B cell (primary cell): ENCODE measurements around the gene RABL3. TPM values are rescaled to one million over a fixed set of nuclear protein-coding genes. Genes with fewer than 3 reads are reported as not detected.

Source experiments
- ATAC-seq: fragments of 200-7000 bp; cut with Tn5 transposase; one replicate; pipeline ENCODE4 v1.10.0; 2021; ENCODE audit warnings: low read depth, mild to moderate bottlenecking, moderate number of reproducible peaks, moderate library complexity
- CTCF ChIA-PET: fragments of 350-600 bp; sonication (Branson Sonifier 250); formaldehyde crosslinking; loops from one replicate; lab custom pipeline; 2021; ENCODE audit warnings: antibody characterized with exemption, inconsistent platforms; lab: Charles Lee
- POLR2A ChIA-PET: fragments of 350-600 bp; sonication (Branson Sonifier 250); formaldehyde crosslinking; loops from one replicate; lab custom pipeline; 2021; ENCODE audit warnings: antibody characterized with exemption; lab: Charles Lee
- DNase-seq: peaks from one replicate; pipeline ENCODE4 v3.0.0; 2013
- H2AFZ ChIP-seq: 2 replicates; pipeline ENCODE4 v1.6.1; 2012; ENCODE audit warnings: mild to moderate bottlenecking, low read depth, low read length; ENCODE audit not compliant: insufficient read depth, poor library complexity, severe bottlenecking
- H3K27ac ChIP-seq, 2 donors: 1 replicate in 1 of 2; 2 replicates in 1 of 2; pipeline ENCODE4 v1.5.1; 2012 to 2013; ENCODE audit warnings: low read length in 2 of 2, mild to moderate bottlenecking in 2 of 2, moderate library complexity in 1 of 2
- H3K27me3 ChIP-seq, 4 experiments: fragments of 200-600 bp in 1 of 4; sonication (generic) in 1 of 4; replicated peaks in 1 of 4; 1 replicate in 2 of 4; 2 replicates in 2 of 4; pipeline versions ENCODE4 v1.6.1 to v1.7.0; 2013 to 2016; ENCODE audit warnings: low read length in 3 of 4, mild to moderate bottlenecking in 2 of 4, mixed read lengths in 1 of 4, moderate library complexity in 1 of 4; ENCODE audit not compliant: insufficient read depth in 4 of 4, control insufficient read depth in 3 of 4; ENCODE audit errors: control extremely low read depth in 1 of 4
- H3K36me3 ChIP-seq, 2 experiments: replicated peaks in 1 of 2; 1 replicate in 1 of 2; 2 replicates in 1 of 2; pipeline versions ENCODE4 v1.6.1 to v1.7.1; 2013; ENCODE audit warnings: low read length in 1 of 2; ENCODE audit not compliant: insufficient read depth in 2 of 2, control insufficient read depth in 1 of 2; ENCODE audit errors: control extremely low read depth in 1 of 2, extremely low read depth in 1 of 2
- H3K4me1 ChIP-seq, 2 donors: fragments of 200-600 bp in 1 of 2; sonication (generic) in 1 of 2; 1 replicate in 1 of 2; 2 replicates in 1 of 2; pipeline versions ENCODE4 v1.5.1 to v1.6.1; 2013 to 2017; ENCODE audit warnings: low read length in 2 of 2; ENCODE audit not compliant: control insufficient read depth in 2 of 2, insufficient read depth in 2 of 2
- H3K4me2 ChIP-seq: replicated peaks from 2 replicates; pipeline ENCODE3; 2012; ENCODE audit warnings: mild to moderate bottlenecking, low read depth, low read length; ENCODE audit not compliant: poor library complexity, severe bottlenecking
- H3K4me3 ChIP-seq, 5 experiments: fragments of 200-600 bp in 1 of 5; sonication (generic) in 1 of 5; 1 replicate in 3 of 5; 2 replicates in 2 of 5; pipeline versions ENCODE4 v1.5.1 to v1.7.0; 2011 to 2016; ENCODE audit warnings: low read length in 4 of 5, mild to moderate bottlenecking in 4 of 5, low read depth in 2 of 5, control low read depth in 1 of 5, moderate library complexity in 1 of 5; ENCODE audit not compliant: insufficient read depth in 1 of 5; ENCODE audit errors: control extremely low read depth in 1 of 5, extremely low read depth in 1 of 5
- H3K79me2 ChIP-seq: fragments of 200-600 bp; sonication (generic); one replicate; pipeline ENCODE4 v1.6.0; 2016; ENCODE audit warnings: low read length; ENCODE audit not compliant: control insufficient read depth, insufficient read depth
- H3K9ac ChIP-seq: fragments of 200-600 bp; sonication (generic); 2 replicates; pipeline ENCODE4 v1.6.1; 2017; ENCODE audit warnings: mild to moderate bottlenecking, low read length, moderate library complexity
- H3K9me3 ChIP-seq, 3 donors: one replicate each; pipeline versions ENCODE4 v1.6.1 to v1.7.1; 2013; ENCODE audit warnings: low read length in 2 of 3; ENCODE audit not compliant: control insufficient read depth in 2 of 3, insufficient read depth in 1 of 3; ENCODE audit errors: control extremely low read depth in 1 of 3
- H4K20me1 ChIP-seq: 2 replicates; pipeline ENCODE4 v1.6.0; 2012; ENCODE audit warnings: mild to moderate bottlenecking, low read length; ENCODE audit not compliant: insufficient read depth, control insufficient read depth, poor library complexity, severe bottlenecking
- H3K27ac Mint-ChIP-seq: one replicate; pipeline ENCODE4 v1.8.0; 2021; ENCODE audit warnings: mixed read lengths
- H3K27me3 Mint-ChIP-seq: one replicate; pipeline ENCODE4 v1.8.0; 2021; ENCODE audit warnings: mixed read lengths
- H3K4me1 Mint-ChIP-seq: one replicate; pipeline ENCODE4 v1.8.0; 2021; ENCODE audit warnings: mixed read lengths
- H3K4me3 Mint-ChIP-seq: one replicate; pipeline ENCODE4 v1.8.0; 2021; ENCODE audit warnings: mixed read lengths
- H3K9me3 Mint-ChIP-seq: one replicate; pipeline ENCODE4 v1.8.0; 2022; ENCODE audit warnings: mixed read lengths; ENCODE audit not compliant: insufficient read depth
- EZH2 ChIP-seq: IDR thresholded peaks from 2 replicates; pipeline ENCODE4 v1.6.1; 2012; ENCODE audit warnings: borderline replicate concordance, low read depth, mild to moderate bottlenecking, moderate library complexity, low read length; ENCODE audit not compliant: insufficient read depth, poor library complexity, severe bottlenecking
- WGBS: methylation state at CpG from one replicate; pipeline ENCODE4 v1.1.5; 2013; ENCODE audit warnings: missing lambda C conversion rate; ENCODE audit not compliant: insufficient coverage; 5-methylcytosine and 5-hydroxymethylcytosine counted together
- intact Hi-C: fragments of 100-400 bp; cut with micrococcal nuclease; formaldehyde crosslinking; loops from one replicate; pipeline ENCODE4 v1.10.0; 2022
- polyA plus RNA-seq: library from polyadenylated mRNA; depleted of rRNA; stranded (reverse); fragments of >200 nt; gene quantifications from 2 replicates; pipeline ENCODE4 v1.2.3, GENCODE V29; 2012
- total RNA-seq, 2 donors: library from RNA; stranded (reverse); fragments of 120-200 nt in 1 of 2; gene quantifications; 1 replicate in 1 of 2; 2 replicates in 1 of 2; pipeline versions ENCODE4 v1.2.3 to v1.2.4, GENCODE V29; 2013 to 2022
- TF ChIP-seq, protein P1 (sequence below): fragments of 200-600 bp; IDR thresholded peaks from one replicate; pipeline ENCODE4 v1.8.0; 2022; ENCODE audit warnings: antibody characterized with exemption, mild to moderate bottlenecking

Gene RABL3
- total and polyA plus RNA-seq, 2 donors (not counting 1 experiment from before 2014, with no cell fraction given): 2.5 to 18.8 TPM

GRCh38 chr3:120652896-120653545, 89.3 kb downstream of the RABL3 start:
- POLR2A ChIA-PET: no interaction called here
- H3K4me1 Mint-ChIP-seq: no peaks in the 10 kb centered on the region

GRCh38 chr3:120652281-120652680, 90.0 kb downstream of the RABL3 start:
- no peaks in the 10 kb centered on the region for H4K20me1 ChIP-seq
- H3K36me3 ChIP-seq: no peaks in the 10 kb centered on the region
- no peaks in the 10 kb centered on the region for H3K4me1 Mint-ChIP-seq
- H3K9ac ChIP-seq: no peak overlapping the region
- H3K27ac ChIP-seq: no peak overlapping the region
- H3K27me3 ChIP-seq: no peaks in the 10 kb centered on the region
- no peaks in the 10 kb centered on the region for H3K9me3 Mint-ChIP-seq
- H2AFZ ChIP-seq: no peak overlapping the region
- ATAC-seq (no peak), DNase-seq (no peak)
- WGBS: 100% methylated on average over 2 of the region's 3 CpGs
- H3K4me2 ChIP-seq: no peak overlapping the region
- no peak overlapping the region for H3K27ac Mint-ChIP-seq
- H3K4me1 ChIP-seq: no peaks in the 10 kb centered on the region
- no peak overlapping the region for H3K4me3 ChIP-seq
- H3K79me2 ChIP-seq: no peaks in the 10 kb centered on the region
- peaks cover 2% of the 10 kb centered on the region for H3K27me3 Mint-ChIP-seq
- H3K9me3 ChIP-seq: no peaks in the 10 kb centered on the region
- intact Hi-C loops: no loop called here
- TF ChIP-seq, protein P1, sequence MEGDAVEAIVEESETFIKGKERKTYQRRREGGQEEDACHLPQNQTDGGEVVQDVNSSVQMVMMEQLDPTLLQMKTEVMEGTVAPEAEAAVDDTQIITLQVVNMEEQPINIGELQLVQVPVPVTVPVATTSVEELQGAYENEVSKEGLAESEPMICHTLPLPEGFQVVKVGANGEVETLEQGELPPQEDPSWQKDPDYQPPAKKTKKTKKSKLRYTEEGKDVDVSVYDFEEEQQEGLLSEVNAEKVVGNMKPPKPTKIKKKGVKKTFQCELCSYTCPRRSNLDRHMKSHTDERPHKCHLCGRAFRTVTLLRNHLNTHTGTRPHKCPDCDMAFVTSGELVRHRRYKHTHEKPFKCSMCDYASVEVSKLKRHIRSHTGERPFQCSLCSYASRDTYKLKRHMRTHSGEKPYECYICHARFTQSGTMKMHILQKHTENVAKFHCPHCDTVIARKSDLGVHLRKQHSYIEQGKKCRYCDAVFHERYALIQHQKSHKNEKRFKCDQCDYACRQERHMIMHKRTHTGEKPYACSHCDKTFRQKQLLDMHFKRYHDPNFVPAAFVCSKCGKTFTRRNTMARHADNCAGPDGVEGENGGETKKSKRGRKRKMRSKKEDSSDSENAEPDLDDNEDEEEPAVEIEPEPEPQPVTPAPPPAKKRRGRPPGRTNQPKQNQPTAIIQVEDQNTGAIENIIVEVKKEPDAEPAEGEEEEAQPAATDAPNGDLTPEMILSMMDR: no peak
- TF ChIP-seq EZH2: no peak
- H3K4me3 Mint-ChIP-seq: no peak overlapping the region
- ChIA-PET POLR2A (no interaction called here), CTCF (no interaction called here)

More at GRCh38 chr3:120652896-120653545, 89.3 kb downstream of the RABL3 start:
- no peaks in the 10 kb centered on the region for H4K20me1 ChIP-seq
- Mint-ChIP-seq H3K27me3 (peaks cover 2% of the 10 kb centered on the region), H3K4me3 (no peak overlapping the region), H3K9me3 (no peaks in the 10 kb centered on the region), H3K27ac (no peak overlapping the region)
- 95% methylated on average over 4 of the region's 5 CpGs for WGBS
- H3K9me3 ChIP-seq: no peaks in the 10 kb centered on the region
- H3K4me3 ChIP-seq: no peak overlapping the region
- intact Hi-C loops: no loop called here
- no peaks in the 10 kb centered on the region for H3K79me2 ChIP-seq
- H3K27me3 ChIP-seq: no peaks in the 10 kb centered on the region
- TF ChIP-seq, protein P1: no peak
- TF ChIP-seq EZH2: no peak
- no peak for DNase-seq
- no peak overlapping the region for H3K9ac ChIP-seq
- CTCF ChIA-PET: no interaction called here
- no peak overlapping the region for H3K4me2 ChIP-seq
- H3K27ac ChIP-seq: no peak overlapping the region
- H3K36me3 ChIP-seq: no peaks in the 10 kb centered on the region
- ATAC-seq: no peak
- H3K4me1 ChIP-seq: no peaks in the 10 kb centered on the region
- H2AFZ ChIP-seq: no peak overlapping the region
